ENCODE data around the gene NSL1.
A peak's percentile ranks its signal among the peaks of the same experiment; 100 is the strongest.

GRCh38 chr1:212814537-212815334 lies 23.2 kb upstream of the NSL1 start:
- TF ChIP-seq ZNF830 (CRISPR knock-in tag; IDR thresholded peaks at IDR 0.05): no peak
- TF ChIP-seq NFYB (IDR thresholded peaks at IDR 0.05; ENCODE audit: extremely low read depth, insufficient read length): no peak
- TF ChIP-seq KDM4B (IDR thresholded peaks at IDR 0.05; ENCODE audit: borderline replicate concordance in 2 of 2, low read depth in 1 of 2): no peak
- TF ChIP-seq CTCF (IDR thresholded peaks at IDR 0.05 in 2 of 3, conservative IDR thresholded peaks at IDR 0.05 in 1 of 3; ENCODE audit: insufficient read depth in 2 of 3, low read depth in 1 of 3, low read length in 3 of 3): peak in 2 of 3 experiments; percentile 39 to 49; a peak in 2 of 6 replicates
- TF ChIP-seq ESRRA (IDR thresholded peaks at IDR 0.05; ENCODE audit: borderline replicate concordance, low read depth): no peak
- TF ChIP-seq ELK3 (CRISPR knock-in tag; IDR thresholded peaks at IDR 0.05): no peak
- no peak for TF ChIP-seq NR2C1 (IDR thresholded peaks at IDR 0.05)
- TF ChIP-seq NR2C1 (tag; IDR thresholded peaks at IDR 0.05): no peak
- TF ChIP-seq MNT (conservative IDR thresholded peaks at IDR 0.05): no peak
- no peak for TF ChIP-seq EP300 (IDR thresholded peaks at IDR 0.05; ENCODE audit: low read length)
- TF ChIP-seq HNRNPL (IDR thresholded peaks at IDR 0.05; ENCODE audit: low read depth, low read length): no peak
- no peak for TF ChIP-seq BRCA1 (IDR thresholded peaks at IDR 0.05)
- no peak for TF ChIP-seq BRCA1 (CRISPR knock-in tag; IDR thresholded peaks at IDR 0.05)
- TF ChIP-seq SNRNP70 (optimal IDR thresholded peaks at IDR 0.05; ENCODE audit: low read depth, low read length): no peak
- TF ChIP-seq YY1 (IDR thresholded peaks at IDR 0.05; ENCODE audit: borderline replicate concordance in 1 of 3, control insufficient read depth in 1 of 3, extremely low read depth in 1 of 3, insufficient read depth in 3 of 3, insufficient read length in 1 of 3, insufficient replicate concordance in 2 of 3, low read depth in 1 of 3, low read length in 2 of 3): no peak
- no peak for TF ChIP-seq SP2 (IDR thresholded peaks at IDR 0.05; ENCODE audit: extremely low read depth, low read depth, low read length, poor library complexity, severe bottlenecking)

Data from K562 (cell line).